NB4 (cell line): ENCODE results near the gene MIS18BP1.

Experiments used
- MYC ChIP-seq: IDR thresholded peaks from 2 replicates; pipeline ENCODE4 v1.6.1; 2011; ENCODE audit warnings: low read depth, low read length
- POLR2A ChIP-seq: IDR thresholded peaks from 2 replicates; pipeline ENCODE4 v1.6.1; 2011; ENCODE audit warnings: mild to moderate bottlenecking; ENCODE audit not compliant: insufficient read length; ENCODE audit errors: extremely low read depth
- TF ChIP-seq, protein P1 (sequence below): IDR thresholded peaks from one replicate; pipeline ENCODE4 v1.5.1; 2012; ENCODE audit warnings: low read depth, low read length

GRCh38 chr14:45156067-45156466 is 96.9 kb downstream of the MIS18BP1 start:
- TF ChIP-seq, protein P1, sequence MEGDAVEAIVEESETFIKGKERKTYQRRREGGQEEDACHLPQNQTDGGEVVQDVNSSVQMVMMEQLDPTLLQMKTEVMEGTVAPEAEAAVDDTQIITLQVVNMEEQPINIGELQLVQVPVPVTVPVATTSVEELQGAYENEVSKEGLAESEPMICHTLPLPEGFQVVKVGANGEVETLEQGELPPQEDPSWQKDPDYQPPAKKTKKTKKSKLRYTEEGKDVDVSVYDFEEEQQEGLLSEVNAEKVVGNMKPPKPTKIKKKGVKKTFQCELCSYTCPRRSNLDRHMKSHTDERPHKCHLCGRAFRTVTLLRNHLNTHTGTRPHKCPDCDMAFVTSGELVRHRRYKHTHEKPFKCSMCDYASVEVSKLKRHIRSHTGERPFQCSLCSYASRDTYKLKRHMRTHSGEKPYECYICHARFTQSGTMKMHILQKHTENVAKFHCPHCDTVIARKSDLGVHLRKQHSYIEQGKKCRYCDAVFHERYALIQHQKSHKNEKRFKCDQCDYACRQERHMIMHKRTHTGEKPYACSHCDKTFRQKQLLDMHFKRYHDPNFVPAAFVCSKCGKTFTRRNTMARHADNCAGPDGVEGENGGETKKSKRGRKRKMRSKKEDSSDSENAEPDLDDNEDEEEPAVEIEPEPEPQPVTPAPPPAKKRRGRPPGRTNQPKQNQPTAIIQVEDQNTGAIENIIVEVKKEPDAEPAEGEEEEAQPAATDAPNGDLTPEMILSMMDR = no peak
- TF ChIP-seq POLR2A (no peak), MYC (no peak)
